ENCODE data around the gene ZNF324B. TPM values are rescaled to one million over a fixed set of nuclear protein-coding genes. Genes with fewer than 3 reads are reported as not detected.

Gene ZNF324B
- total and polyA plus RNA-seq, 12 donors: 1.4 to 5.2 (median 3.0) TPM

GRCh38 chr19:58460039-58460438, 8.6 kb downstream of the ZNF324B start:
- DNase-seq: no peak

DNA sequence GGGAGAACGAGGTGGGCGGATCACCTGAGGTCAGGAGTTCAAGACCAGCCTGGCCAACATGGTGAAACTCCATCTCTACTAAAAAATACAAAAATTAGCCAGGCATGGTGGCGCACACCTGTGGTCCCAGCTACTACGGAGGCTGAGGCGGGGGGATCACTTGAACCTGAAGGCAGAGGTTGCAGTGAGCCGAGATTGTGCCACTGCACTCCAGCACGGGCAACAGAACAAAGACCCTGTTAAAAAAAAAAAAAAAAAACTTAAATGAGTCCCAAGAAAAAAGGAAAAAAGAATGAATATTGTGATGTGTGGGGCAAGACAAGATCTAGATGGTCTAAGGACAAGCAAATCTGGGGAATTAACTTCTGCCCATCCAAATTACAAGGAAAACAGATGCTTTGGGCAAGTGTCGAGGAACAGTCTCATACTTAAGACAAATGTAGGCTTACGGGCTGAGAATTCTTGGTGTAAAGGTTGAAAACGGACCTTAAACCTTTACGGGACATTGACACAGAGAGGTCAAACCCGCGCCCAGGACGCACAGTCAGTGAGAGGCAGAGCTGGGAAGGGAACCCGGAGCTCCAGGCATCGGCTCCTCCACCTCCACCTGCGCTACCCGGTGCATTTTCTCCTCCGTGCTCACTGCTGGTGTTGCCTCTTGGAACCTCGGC, 14.8 kb downstream of the ZNF324B start:
- WGBS, 2 donors: 36 to 37% methylated on average over 20 of the region's 20 CpGs
- TF ChIP-seq, protein P1, sequence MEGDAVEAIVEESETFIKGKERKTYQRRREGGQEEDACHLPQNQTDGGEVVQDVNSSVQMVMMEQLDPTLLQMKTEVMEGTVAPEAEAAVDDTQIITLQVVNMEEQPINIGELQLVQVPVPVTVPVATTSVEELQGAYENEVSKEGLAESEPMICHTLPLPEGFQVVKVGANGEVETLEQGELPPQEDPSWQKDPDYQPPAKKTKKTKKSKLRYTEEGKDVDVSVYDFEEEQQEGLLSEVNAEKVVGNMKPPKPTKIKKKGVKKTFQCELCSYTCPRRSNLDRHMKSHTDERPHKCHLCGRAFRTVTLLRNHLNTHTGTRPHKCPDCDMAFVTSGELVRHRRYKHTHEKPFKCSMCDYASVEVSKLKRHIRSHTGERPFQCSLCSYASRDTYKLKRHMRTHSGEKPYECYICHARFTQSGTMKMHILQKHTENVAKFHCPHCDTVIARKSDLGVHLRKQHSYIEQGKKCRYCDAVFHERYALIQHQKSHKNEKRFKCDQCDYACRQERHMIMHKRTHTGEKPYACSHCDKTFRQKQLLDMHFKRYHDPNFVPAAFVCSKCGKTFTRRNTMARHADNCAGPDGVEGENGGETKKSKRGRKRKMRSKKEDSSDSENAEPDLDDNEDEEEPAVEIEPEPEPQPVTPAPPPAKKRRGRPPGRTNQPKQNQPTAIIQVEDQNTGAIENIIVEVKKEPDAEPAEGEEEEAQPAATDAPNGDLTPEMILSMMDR (IDR thresholded peaks at IDR 0.05): no peak
- peaks cover 0 to 22% (median 4%) of the 10 kb centered on the region in 9 donors for H3K36me3 ChIP-seq
- no peaks in the 10 kb centered on the region for H3K27me3 ChIP-seq
- DNase-seq (no peak), ATAC-seq (no peak)
- intact Hi-C loops (cut with DNase I): loop anchor here in 1 of 10 donors (2.0 kb wide), 1 partner anchor 25 kb away; the partner anchor contains the start of gene ZNF132
- peak overlapping the region in 9 of 10 donors; percentile 73 to 99 (median 92) for H3K4me3 ChIP-seq
- H3K9me3 ChIP-seq: no peaks in the 10 kb centered on the region
- H3K4me1 ChIP-seq: peaks cover 6 to 23% (median 15%) of the 10 kb centered on the region in 9 donors
- H3K27ac ChIP-seq: peak overlapping the region in 4 of 10 donors; percentile 83 to 91 (median 84)

More at GRCh38 chr19:58460039-58460438, 8.6 kb downstream of the ZNF324B start:
- H3K27ac ChIP-seq: no peak overlapping the region
- no peak overlapping the region for H3K4me3 ChIP-seq
- no peaks in the 10 kb centered on the region for H3K27me3 ChIP-seq
- no peak for ATAC-seq
- WGBS, 2 donors: 95 to 97% methylated on average over 2 of the region's 2 CpGs
- peaks cover 0 to 2% (median 0%) of the 10 kb centered on the region in 9 donors for H3K4me1 ChIP-seq
- TF ChIP-seq, protein P1 (IDR thresholded peaks at IDR 0.05): no peak
- intact Hi-C loops (cut with DNase I): no loop called here
- H3K36me3 ChIP-seq: peaks cover 0 to 31% (median 0%) of the 10 kb centered on the region in 9 donors
- no peaks in the 10 kb centered on the region for H3K9me3 ChIP-seq

DNA sequence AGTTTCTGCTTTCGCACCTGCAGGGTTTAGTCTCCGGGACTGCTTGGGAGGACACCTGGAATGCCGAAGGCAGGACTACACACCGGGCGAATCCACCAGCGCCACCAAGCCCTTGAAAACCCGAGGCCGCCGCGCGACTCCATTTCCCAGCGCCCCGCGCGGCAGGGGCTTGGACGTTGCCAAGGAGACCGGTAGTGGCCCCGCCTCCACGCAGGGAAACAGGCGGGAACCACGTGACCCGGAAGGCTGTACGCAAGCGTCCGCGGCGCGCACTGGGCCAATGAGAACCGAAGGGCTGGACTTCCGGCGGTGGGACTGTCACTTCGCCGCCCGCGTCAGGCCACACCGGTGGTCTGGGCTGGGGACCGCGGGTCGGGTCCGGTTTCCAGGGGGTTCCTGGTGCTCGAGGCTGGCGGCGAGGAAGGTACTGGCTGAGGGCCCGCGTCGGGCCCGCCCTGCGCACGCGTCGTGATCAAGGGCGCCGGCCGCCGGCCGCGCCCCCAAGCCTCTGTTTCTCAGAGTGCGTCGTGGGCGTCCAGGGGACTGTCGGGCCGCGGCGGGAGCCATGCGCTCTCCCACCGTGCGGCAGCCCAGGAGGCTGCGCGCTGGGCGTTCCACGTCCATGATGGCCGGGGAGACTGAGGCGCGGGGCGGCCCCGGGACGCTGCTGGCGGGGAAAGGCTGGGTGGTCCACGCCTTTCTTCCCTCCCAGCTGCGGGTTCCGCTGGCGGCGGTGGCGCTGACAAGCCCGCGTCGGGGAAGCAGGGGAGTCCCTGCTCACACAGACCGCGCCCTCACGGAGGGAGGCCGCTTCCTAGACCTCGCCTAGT, 15.6 kb downstream of the ZNF324B start, which contains the start of gene ZNF324:
ZNF324 (plus strand) TSS at position 321 of the 830 bp plus-strand sequence. CDS start 2,106 bp downstream, outside the sequence.
- TF ChIP-seq, protein P1 (IDR thresholded peaks at IDR 0.05): peak in 2 of 9 donors; percentile 15 to 20
- H3K4me3 ChIP-seq: peak within 1 kb of the TSS; percentile 66 to 99 (median 88)
- peaks cover 6 to 23% (median 15%) of the 10 kb centered on the region in 9 donors for H3K4me1 ChIP-seq
- DNase-seq (peak; percentile 98), ATAC-seq (peak; percentile 97 to 100 (median 99))
- 0% methylated on average over 84 to 92 of the region's 92 CpGs for WGBS, 2 donors
- peak within 1 kb of the TSS in 9 of 10 donors; percentile 63 to 91 (median 83) for H3K27ac ChIP-seq
- intact Hi-C loops (cut with DNase I): loop anchor here in 1 of 10 donors (2.0 kb wide), 1 partner anchor 26 kb away; the partner anchor contains the start of gene ZNF132
- H3K36me3 ChIP-seq: peaks cover 0 to 28% (median 5%) of the 10 kb centered on the region in 9 donors
- no peaks in the 10 kb centered on the region for H3K9me3 ChIP-seq
- no peaks in the 10 kb centered on the region for H3K27me3 ChIP-seq

DNA sequence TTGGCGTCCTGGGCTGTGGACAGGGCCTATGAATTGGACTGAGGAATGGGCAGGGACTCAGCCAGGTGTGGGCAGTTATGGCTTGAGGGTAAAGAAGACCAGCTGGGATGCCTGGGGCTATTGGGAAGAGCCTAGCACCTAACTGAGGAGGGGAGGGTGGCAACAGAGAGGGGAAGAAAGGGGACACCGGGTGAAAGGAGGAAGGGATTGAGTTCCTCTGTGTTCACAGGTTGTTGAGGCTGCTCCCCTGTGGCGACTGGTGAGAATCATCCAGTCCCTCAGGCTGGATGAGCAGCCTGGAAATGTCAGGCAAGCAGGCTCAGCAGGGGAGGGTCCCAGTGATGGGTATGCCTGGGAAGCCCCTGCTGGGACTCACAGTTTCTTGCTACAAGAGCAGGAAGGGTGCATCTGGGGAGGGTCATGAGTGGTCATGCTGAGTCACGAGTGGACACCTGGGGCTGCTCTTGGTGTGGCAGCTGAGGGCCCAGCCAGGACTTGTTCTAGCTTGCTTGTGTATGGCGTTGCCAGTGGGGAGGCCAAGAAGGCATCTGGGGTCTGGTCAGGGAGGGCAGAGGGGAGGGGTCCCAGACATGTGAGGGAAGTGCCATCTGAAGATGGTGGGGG, 16.9 kb downstream of the ZNF324B start:
- intact Hi-C loops (cut with DNase I): no loop called here
- peak overlapping the region in 3 of 10 donors; percentile 17 to 99 (median 83) for H3K4me3 ChIP-seq
- H3K4me1 ChIP-seq: peaks cover 6 to 23% (median 15%) of the 10 kb centered on the region in 9 donors
- no peak overlapping the region for H3K27ac ChIP-seq
- ATAC-seq (no peak), DNase-seq (no peak)
- H3K27me3 ChIP-seq: no peaks in the 10 kb centered on the region
- H3K9me3 ChIP-seq: no peaks in the 10 kb centered on the region
- TF ChIP-seq, protein P1 (IDR thresholded peaks at IDR 0.05): no peak
- peaks cover 0 to 42% (median 12%) of the 10 kb centered on the region in 9 donors for H3K36me3 ChIP-seq
- WGBS, 2 donors: 53 to 66% methylated on average over 5 of the region's 5 CpGs
